ENCODE results near the gene CASP9. TPM values are rescaled to one million over a fixed set of nuclear protein-coding genes. Genes with fewer than 3 reads are reported as not detected.

The CASP9 gene
- total RNA-seq, 2 donors from 2014 or later: 14.5 to 15.5 TPM

- Histone ChIP-seq H3K4me3 (no peak overlapping the region), H3K27me3 (no peaks in the 10 kb centered on the region), H3K36me3 (no peaks in the 10 kb centered on the region), H3K4me1 (peaks cover 5% of the 10 kb centered on the region), H3K9ac (ENCODE audit: low read depth in 2 of 2, low read length in 2 of 2) (no peak overlapping the region), H3K27ac (peak overlapping the region; percentile 58), H3K9me3 (no peaks in the 10 kb centered on the region)
- peak; percentile 57 for DNase-seq
- TF ChIP-seq, protein P1, sequence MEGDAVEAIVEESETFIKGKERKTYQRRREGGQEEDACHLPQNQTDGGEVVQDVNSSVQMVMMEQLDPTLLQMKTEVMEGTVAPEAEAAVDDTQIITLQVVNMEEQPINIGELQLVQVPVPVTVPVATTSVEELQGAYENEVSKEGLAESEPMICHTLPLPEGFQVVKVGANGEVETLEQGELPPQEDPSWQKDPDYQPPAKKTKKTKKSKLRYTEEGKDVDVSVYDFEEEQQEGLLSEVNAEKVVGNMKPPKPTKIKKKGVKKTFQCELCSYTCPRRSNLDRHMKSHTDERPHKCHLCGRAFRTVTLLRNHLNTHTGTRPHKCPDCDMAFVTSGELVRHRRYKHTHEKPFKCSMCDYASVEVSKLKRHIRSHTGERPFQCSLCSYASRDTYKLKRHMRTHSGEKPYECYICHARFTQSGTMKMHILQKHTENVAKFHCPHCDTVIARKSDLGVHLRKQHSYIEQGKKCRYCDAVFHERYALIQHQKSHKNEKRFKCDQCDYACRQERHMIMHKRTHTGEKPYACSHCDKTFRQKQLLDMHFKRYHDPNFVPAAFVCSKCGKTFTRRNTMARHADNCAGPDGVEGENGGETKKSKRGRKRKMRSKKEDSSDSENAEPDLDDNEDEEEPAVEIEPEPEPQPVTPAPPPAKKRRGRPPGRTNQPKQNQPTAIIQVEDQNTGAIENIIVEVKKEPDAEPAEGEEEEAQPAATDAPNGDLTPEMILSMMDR (IDR thresholded peaks at IDR 0.05): no peak
- intact Hi-C loops (cut with DNase I): no loop called here
These were observed 35.3 kb upstream of the CASP9 start for GRCh38 chr1:15559189-15559810.

DNA sequence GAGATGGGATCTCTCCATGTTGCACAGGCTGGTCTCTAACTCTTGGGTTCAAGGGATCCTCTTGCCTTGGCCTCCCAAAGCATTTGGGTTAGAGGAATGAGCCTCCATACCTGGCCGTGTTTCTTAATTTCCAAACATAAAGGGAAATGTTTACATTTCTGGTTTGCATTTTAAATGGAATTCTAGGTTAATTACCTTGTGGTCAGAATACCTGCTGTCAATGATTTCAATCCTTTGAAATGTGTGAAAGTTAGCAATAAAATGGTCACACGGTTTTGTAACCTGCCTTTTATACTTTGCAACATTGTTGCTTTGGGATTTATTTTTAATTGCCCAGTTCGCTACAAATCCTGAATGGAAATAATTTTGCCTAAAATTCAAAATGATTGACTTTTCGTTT is 34.5 kb upstream of the CASP9 start:
- H3K9ac ChIP-seq (ENCODE audit: low read depth in 2 of 2, low read length in 2 of 2): no peak overlapping the region
- no peaks in the 10 kb centered on the region for H3K36me3 ChIP-seq

GRCh38 chr1:15557594-15557993 is 33.6 kb upstream of the CASP9 start:
- H3K9me3 ChIP-seq: no peaks in the 10 kb centered on the region
- TF ChIP-seq, protein P1 (IDR thresholded peaks at IDR 0.05): no peak
- H3K9ac ChIP-seq (ENCODE audit: low read depth in 2 of 2, low read length in 2 of 2): no peak overlapping the region
- no peak overlapping the region for H3K4me3 ChIP-seq
- no peak for DNase-seq
- H3K4me1 ChIP-seq: peaks cover 5% of the 10 kb centered on the region
- H3K36me3 ChIP-seq: no peaks in the 10 kb centered on the region
- intact Hi-C loops (cut with DNase I): no loop called here
- H3K27me3 ChIP-seq: no peaks in the 10 kb centered on the region
- H3K27ac ChIP-seq: no peak overlapping the region

More for the DNA sequence above, 34.5 kb upstream of the CASP9 start:
- peaks cover 5% of the 10 kb centered on the region for H3K4me1 ChIP-seq
- H3K27me3 ChIP-seq: no peaks in the 10 kb centered on the region
- peak overlapping the region; percentile 58 for H3K27ac ChIP-seq
- no peak overlapping the region for H3K4me3 ChIP-seq
- TF ChIP-seq, protein P1 (IDR thresholded peaks at IDR 0.05): no peak
- H3K9me3 ChIP-seq: no peaks in the 10 kb centered on the region
- DNase-seq: no peak
- intact Hi-C loops (cut with DNase I): no loop called here

GRCh38 chr1:15557008-15557407 is 33.0 kb upstream of the CASP9 start:
- Histone ChIP-seq H3K4me3 (no peak overlapping the region), H3K36me3 (no peaks in the 10 kb centered on the region), H3K9me3 (no peaks in the 10 kb centered on the region), H3K4me1 (peaks cover 5% of the 10 kb centered on the region), H3K27ac (no peak overlapping the region), H3K9ac (ENCODE audit: low read depth in 2 of 2, low read length in 2 of 2) (no peak overlapping the region), H3K27me3 (no peaks in the 10 kb centered on the region)
- intact Hi-C loops (cut with DNase I): no loop called here
- TF ChIP-seq, protein P1 (IDR thresholded peaks at IDR 0.05): no peak
- no peak for DNase-seq

DNA sequence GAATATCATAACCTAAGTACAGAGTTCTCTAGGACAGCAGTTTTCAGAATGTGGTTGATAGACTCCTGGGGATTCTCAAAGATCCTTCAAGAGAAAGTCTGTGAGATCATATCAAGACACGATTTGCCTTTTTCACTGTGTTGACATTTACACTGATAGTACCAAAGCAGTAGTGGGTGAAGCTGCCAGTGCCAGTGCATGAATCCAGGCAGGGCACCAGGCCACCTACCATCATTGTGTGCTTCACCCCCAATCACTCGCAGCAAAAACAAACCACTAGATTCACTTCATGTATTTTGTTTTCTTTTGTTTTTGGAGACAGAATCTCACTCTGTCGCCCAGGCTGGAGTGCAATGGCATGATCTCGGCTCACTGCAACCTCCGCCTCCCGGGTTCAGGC is 26.6 kb upstream of the CASP9 start:
- TF ChIP-seq, protein P1 (IDR thresholded peaks at IDR 0.05): no peak

More for the DNA sequence above, 26.6 kb upstream of the CASP9 start:
- no peak for DNase-seq
- H3K4me3 ChIP-seq: no peak overlapping the region
- no peaks in the 10 kb centered on the region for H3K9me3 ChIP-seq
- no peak overlapping the region for H3K9ac ChIP-seq (ENCODE audit: low read depth in 2 of 2, low read length in 2 of 2)
- no peaks in the 10 kb centered on the region for H3K27me3 ChIP-seq
- H3K36me3 ChIP-seq: no peaks in the 10 kb centered on the region
- intact Hi-C loops (cut with DNase I): no loop called here
- no peak overlapping the region for H3K27ac ChIP-seq
- H3K4me1 ChIP-seq: no peaks in the 10 kb centered on the region
